K562 (cell line): Measurements from ENCODE around the gene TYW1. TPM values are rescaled to one million over a fixed set of nuclear protein-coding genes. Genes with fewer than 3 reads are reported as not detected.

Experiments used
- E2F4 ChIP-seq: sonication (generic); formaldehyde crosslinking; IDR thresholded peaks from 2 replicates; pipeline ENCODE4 v1.8.0; 2022; ENCODE audit warnings: mild to moderate bottlenecking, low read depth, missing genetic modification reagents
- MAZ ChIP-seq, 2 experiments: fragments of 450-650 bp in 1 of 2; sonication (generic) in 1 of 2; formaldehyde crosslinking; IDR thresholded peaks in 1 of 2; conservative IDR thresholded peaks in 1 of 2; 2 replicates each; pipeline versions ENCODE4 v1.4.0 to v1.5.0; 2020; ENCODE audit warnings: mild to moderate bottlenecking in 1 of 2, missing genetic modification reagents in 1 of 2
- MTA3 ChIP-seq: fragments of 450-650 bp; formaldehyde crosslinking; IDR thresholded peaks from 2 replicates; pipeline ENCODE4 v1.6.1; 2017; ENCODE audit warnings: mild to moderate bottlenecking, borderline replicate concordance
- PKNOX1 ChIP-seq: fragments of 450-650 bp; IDR thresholded peaks from 2 replicates; pipeline ENCODE4 v1.6.1; 2016
- RBM34 ChIP-seq: fragments of 200-400 bp; formaldehyde crosslinking; IDR thresholded peaks from 2 replicates; pipeline ENCODE4 v1.6.1; 2018; ENCODE audit warnings: low read length, borderline replicate concordance; ENCODE audit not compliant: insufficient read depth
- ZBTB40 ChIP-seq, 2 experiments: fragments of 450-650 bp in 1 of 2; sonication (generic) in 1 of 2; formaldehyde crosslinking in 1 of 2; IDR thresholded peaks; 2 replicates each; pipeline versions ENCODE4 v1.7.1 to v1.9.0; 2016 to 2022; ENCODE audit warnings: inconsistent platforms in 1 of 2, mild to moderate bottlenecking in 1 of 2, missing genetic modification reagents in 1 of 2
- polyA plus RNA-seq, 8 experiments: library from polyadenylated mRNA; depleted of rRNA in 4 of 8; stranded (reverse) in 5 of 8; unstranded in 3 of 8; fragments of >200 nt; fragmentation: Nextera tagmentation in 2 of 8; fragmentation: Illumina TruSeq in 1 of 8; extraction: Ambion mirVana in 2 of 8; extraction: Trizol in 1 of 8; gene quantifications; 2 replicates each; pipeline versions ENCODE4 v1.2.1 to v1.2.3, GENCODE V29; 2011 to 2014; ENCODE audit warnings: inconsistent platforms in 1 of 8, missing spikeins in 1 of 8
- total RNA-seq, 7 experiments: library from RNA; depleted of rRNA in 6 of 7; stranded (reverse); fragments of >200 nt in 6 of 7; fragmentation: Illumina TruSeq in 2 of 7; extraction: Trizol in 2 of 7; gene quantifications; 2 replicates each; pipeline versions ENCODE4 v1.2.1 to v1.2.3, GENCODE V29; 2011 to 2021; ENCODE audit warnings: low replicate concordance in 1 of 7
- TF ChIP-seq, protein P1 (sequence below), 2 experiments: fragments of 150-350 bp in 1 of 2; IDR thresholded peaks; 2 replicates each; pipeline ENCODE4 v1.6.1; 2012 to 2016; ENCODE audit warnings: low read depth in 2 of 2, low read length in 2 of 2, mild to moderate bottlenecking in 1 of 2, moderate library complexity in 1 of 2
- TF ChIP-seq, protein P2 (sequence below): sonication (generic); formaldehyde crosslinking; IDR thresholded peaks from 2 replicates; pipeline ENCODE4 v1.8.1; 2022; ENCODE audit warnings: missing genetic modification reagents

TYW1 gene
- total and polyA plus RNA-seq, 9 of the 15 experiments (the other 6 are each of a cell fraction or from before 2014, with no cell fraction given) = 17.4 to 32.0 (median 26.2) TPM

DNA sequence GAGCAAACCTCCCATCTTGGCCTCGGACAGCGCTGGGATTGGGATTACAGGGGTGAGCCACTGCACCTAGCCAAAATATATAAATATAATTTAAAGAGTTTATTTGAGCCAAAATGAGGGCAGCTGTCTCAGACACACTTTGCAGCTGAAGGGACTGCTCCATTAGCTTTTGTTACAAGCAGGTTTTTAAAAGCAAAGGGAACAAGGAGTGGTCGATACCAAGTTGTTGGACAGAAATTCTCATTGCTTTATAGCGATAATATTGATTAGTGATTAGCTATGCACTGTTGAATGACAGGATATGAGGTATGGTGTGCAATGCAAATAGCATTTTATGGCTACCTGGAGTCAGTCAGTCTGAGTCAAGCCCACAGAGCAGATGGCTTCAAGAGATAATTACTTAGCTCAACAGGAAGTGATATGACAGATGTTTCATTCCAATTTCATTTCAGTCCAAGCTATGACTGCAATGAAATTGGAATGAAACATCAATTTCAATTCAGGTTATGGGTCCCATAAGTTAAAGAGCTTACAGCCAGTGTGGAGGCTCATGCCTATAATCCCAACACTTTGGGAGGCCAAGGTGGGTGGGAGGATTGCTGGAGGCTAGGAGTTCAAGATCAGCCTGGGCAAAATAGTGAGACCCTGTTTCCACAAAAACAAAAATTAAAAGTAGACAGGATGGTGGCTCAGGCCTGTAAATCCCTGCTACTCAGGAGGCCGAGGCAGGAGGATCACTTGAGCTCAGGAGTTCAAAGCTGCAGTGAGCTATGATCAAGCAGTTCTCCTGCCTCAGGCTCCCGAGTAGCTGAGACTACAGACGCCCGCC, 23.1 kb downstream of the TYW1 start (continued):
- TF ChIP-seq, protein P1, sequence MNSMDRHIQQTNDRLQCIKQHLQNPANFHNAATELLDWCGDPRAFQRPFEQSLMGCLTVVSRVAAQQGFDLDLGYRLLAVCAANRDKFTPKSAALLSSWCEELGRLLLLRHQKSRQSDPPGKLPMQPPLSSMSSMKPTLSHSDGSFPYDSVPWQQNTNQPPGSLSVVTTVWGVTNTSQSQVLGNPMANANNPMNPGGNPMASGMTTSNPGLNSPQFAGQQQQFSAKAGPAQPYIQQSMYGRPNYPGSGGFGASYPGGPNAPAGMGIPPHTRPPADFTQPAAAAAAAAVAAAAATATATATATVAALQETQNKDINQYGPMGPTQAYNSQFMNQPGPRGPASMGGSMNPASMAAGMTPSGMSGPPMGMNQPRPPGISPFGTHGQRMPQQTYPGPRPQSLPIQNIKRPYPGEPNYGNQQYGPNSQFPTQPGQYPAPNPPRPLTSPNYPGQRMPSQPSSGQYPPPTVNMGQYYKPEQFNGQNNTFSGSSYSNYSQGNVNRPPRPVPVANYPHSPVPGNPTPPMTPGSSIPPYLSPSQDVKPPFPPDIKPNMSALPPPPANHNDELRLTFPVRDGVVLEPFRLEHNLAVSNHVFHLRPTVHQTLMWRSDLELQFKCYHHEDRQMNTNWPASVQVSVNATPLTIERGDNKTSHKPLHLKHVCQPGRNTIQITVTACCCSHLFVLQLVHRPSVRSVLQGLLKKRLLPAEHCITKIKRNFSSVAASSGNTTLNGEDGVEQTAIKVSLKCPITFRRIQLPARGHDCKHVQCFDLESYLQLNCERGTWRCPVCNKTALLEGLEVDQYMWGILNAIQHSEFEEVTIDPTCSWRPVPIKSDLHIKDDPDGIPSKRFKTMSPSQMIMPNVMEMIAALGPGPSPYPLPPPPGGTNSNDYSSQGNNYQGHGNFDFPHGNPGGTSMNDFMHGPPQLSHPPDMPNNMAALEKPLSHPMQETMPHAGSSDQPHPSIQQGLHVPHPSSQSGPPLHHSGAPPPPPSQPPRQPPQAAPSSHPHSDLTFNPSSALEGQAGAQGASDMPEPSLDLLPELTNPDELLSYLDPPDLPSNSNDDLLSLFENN (IDR thresholded peaks at IDR 0.05; ENCODE audit: low read depth in 2 of 2, low read length in 2 of 2) = 0 out of 4 replicates have a peak, but pooled peaks of 1 of the 2 experiments have one; percentile 58
- TF ChIP-seq, protein P2, sequence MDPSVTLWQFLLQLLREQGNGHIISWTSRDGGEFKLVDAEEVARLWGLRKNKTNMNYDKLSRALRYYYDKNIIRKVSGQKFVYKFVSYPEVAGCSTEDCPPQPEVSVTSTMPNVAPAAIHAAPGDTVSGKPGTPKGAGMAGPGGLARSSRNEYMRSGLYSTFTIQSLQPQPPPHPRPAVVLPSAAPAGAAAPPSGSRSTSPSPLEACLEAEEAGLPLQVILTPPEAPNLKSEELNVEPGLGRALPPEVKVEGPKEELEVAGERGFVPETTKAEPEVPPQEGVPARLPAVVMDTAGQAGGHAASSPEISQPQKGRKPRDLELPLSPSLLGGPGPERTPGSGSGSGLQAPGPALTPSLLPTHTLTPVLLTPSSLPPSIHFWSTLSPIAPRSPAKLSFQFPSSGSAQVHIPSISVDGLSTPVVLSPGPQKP (CRISPR knock-in tag) = no peak
- TF ChIP-seq PKNOX1 (peak; percentile 93), MAZ (CRISPR knock-in tag; conservative IDR thresholded peaks at IDR 0.05 in 1 of 2, IDR thresholded peaks at IDR 0.05 in 1 of 2) (peak in 1 of 2 experiments; percentile 5; a peak in 1 of 4 replicates), RBM34 (no peak), E2F4 (CRISPR knock-in tag) (no peak), ZBTB40 (IDR thresholded peaks at IDR 0.05) (peak; percentile 57; the same call in 1 of the 2 replicates), ZBTB40 (CRISPR knock-in tag; IDR thresholded peaks at IDR 0.05) (no peak), MTA3 (peak; percentile 76)
